ENCODE measurements around the gene SLC1A7.

SLC1A7 gene

DNA sequence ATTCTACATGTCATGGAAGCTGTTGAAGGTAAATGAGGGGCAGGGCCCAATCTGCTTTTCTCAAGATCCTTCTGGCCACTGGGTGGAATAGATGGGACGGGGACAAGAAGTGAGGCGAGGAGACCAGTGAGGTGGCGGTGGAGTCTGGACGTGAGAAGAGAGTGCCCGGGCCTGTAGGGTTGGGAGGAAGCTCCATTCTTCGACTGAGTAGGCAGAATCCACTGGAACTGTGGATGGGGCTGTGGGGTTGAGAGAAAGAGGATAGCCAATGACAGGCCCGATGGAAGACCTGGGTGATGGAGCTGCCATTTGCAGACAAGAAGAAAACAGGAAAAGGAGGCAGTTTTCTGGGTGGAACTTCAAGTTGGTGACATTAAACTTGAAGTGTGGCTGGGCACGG is 10.3 kb downstream of the SLC1A7 start:
- TF ChIP-seq, protein P1, sequence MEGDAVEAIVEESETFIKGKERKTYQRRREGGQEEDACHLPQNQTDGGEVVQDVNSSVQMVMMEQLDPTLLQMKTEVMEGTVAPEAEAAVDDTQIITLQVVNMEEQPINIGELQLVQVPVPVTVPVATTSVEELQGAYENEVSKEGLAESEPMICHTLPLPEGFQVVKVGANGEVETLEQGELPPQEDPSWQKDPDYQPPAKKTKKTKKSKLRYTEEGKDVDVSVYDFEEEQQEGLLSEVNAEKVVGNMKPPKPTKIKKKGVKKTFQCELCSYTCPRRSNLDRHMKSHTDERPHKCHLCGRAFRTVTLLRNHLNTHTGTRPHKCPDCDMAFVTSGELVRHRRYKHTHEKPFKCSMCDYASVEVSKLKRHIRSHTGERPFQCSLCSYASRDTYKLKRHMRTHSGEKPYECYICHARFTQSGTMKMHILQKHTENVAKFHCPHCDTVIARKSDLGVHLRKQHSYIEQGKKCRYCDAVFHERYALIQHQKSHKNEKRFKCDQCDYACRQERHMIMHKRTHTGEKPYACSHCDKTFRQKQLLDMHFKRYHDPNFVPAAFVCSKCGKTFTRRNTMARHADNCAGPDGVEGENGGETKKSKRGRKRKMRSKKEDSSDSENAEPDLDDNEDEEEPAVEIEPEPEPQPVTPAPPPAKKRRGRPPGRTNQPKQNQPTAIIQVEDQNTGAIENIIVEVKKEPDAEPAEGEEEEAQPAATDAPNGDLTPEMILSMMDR (conservative IDR thresholded peaks at IDR 0.05; ENCODE audit: control insufficient read depth, insufficient read depth, low read depth, low read length): no peak
- DNase-seq (ENCODE audit: low read depth): no peak
- H3K4me3 ChIP-seq (ENCODE audit: control insufficient read depth, low read depth, low read length): no peak overlapping the region

DNA sequence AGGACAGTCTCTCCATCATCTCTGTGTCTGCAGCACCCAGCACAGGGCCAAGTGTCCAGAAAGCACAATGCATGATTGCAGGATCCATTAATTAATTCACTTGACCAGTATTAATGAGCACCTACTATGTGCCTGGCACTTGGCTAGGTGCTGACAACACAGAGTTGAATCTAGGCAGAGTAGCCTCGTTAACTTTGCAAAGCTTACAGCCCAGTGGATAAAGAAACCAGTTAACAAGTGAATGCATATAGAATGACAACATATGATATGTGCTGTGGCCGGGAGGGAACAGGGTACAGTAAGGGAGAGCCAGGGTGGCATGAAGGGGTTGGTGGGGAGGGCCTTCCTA is 10.9 kb downstream of the SLC1A7 start:
- no peak for DNase-seq (ENCODE audit: low read depth)
- TF ChIP-seq, protein P1 (conservative IDR thresholded peaks at IDR 0.05; ENCODE audit: control insufficient read depth, insufficient read depth, low read depth, low read length): no peak

DNA sequence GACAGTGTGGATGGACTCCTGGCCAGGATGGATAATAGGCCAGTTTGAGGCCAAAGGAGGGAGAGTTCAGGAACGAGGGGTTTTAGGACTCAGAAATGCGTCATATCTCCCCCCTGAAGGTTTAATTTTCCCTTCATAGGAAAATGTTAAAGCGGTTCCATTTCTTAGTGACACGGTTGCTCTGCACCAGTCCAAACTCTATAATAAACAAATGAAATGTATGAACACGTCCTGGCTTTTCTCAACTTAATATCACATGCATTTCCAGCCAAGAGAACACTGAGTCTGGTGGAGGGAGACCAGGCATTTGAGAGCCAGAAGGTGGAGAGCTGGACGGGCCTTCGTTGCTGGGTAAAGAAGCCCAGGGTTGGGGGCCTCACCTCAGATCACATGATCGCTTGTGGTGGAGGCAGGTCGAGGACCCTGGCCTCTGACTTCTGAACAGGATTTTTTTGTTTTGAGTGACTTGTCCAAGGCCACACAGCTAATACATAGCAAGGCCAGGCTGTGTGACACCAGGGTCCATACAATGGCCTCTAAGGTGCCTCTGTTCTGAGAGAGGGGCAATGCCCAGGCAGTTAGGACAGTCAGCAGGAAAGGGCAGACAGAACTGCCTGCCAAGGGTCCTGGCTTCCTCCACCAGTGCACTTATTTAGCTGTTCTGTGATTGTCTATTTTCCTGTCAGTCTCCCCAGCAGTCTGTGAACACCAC is 11.4 kb downstream of the SLC1A7 start:
- TF ChIP-seq, protein P1 (conservative IDR thresholded peaks at IDR 0.05; ENCODE audit: control insufficient read depth, insufficient read depth, low read depth, low read length): no peak
- no peak for DNase-seq (ENCODE audit: low read depth)
- H3K4me3 ChIP-seq (ENCODE audit: control insufficient read depth, low read depth, low read length): no peak overlapping the region

More for the DNA sequence above, 10.9 kb downstream of the SLC1A7 start:
- no peak overlapping the region for H3K4me3 ChIP-seq (ENCODE audit: control insufficient read depth, low read depth, low read length)

DNA sequence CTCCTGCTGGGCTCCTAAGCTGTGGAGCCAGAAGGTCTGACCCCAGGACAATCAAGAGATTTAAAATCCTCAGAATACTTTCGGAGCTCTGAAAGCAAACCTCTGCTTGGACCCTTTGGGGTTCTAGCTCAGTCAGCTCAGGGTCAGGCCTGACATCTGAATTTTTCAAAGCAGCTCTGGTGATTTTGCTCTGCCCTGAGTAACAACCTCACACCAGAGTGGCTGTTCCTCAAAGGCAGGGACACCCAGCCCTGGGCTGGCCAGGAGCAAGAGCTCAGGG is 11.9 kb downstream of the SLC1A7 start:
- TF ChIP-seq, protein P1 (conservative IDR thresholded peaks at IDR 0.05; ENCODE audit: control insufficient read depth, insufficient read depth, low read depth, low read length): no peak
- H3K4me3 ChIP-seq (ENCODE audit: control insufficient read depth, low read depth, low read length): no peak overlapping the region
- no peak for DNase-seq (ENCODE audit: low read depth)

DNA sequence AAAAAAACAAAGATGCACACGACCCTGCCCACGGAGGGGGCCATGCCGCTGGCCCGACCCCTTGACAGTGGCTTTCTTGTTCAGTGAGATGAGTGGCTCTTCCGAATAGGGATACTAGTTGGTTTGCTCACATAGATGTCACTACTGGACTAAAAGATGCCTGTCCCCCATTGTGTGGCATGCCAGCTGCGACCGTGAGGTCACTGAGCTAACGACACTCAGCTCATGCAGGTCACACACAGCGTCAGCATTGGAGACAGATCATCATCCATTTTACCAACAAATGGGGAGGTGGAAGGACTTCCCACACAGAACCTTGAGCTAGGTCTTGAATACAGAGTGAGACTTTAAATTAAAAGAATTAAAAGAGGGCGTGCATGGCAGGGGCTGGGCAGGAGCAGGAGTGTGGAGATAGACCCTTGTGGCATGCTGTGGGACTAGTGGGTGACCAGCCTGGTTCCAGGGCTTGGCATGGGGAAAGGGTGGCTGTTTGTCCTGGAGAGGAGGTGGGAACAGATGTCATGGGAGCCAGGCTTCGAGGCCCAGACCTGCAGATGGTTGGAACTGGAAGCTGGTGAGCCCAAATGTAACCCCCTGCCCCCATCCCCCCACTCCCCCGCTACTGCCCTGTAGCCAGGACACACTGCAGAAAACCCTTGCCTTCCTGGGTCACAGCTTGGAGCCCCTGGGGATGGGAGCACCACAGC is 12.4 kb downstream of the SLC1A7 start:
- no peak overlapping the region for H3K4me3 ChIP-seq (ENCODE audit: control insufficient read depth, low read depth, low read length)
- TF ChIP-seq, protein P1 (conservative IDR thresholded peaks at IDR 0.05; ENCODE audit: control insufficient read depth, insufficient read depth, low read depth, low read length): no peak
- DNase-seq (ENCODE audit: low read depth): no peak

DNA sequence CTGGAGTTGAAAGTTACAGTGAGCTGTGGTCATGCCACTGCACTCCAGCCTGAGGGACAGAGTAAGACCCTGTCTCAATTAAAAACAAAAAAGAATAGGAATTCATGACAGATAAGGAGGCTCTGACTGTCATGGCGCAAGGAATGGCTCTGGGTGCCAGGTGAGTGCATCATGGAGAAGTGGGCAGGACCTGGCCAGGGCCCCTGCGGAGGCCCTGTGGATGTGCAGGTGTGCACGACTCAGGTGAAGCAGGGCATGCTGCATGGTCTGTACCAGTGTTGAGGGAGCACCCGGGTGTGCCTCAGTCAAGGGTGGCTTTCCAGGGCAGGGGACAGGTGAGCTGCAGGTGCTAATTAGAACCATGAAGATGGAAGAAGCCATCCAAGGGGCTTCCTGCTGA is 14.0 kb downstream of the SLC1A7 start:
- H3K4me3 ChIP-seq (ENCODE audit: control insufficient read depth, low read depth, low read length): no peak overlapping the region
- no peak for DNase-seq (ENCODE audit: low read depth)
- TF ChIP-seq, protein P1 (conservative IDR thresholded peaks at IDR 0.05; ENCODE audit: control insufficient read depth, insufficient read depth, low read depth, low read length): no peak
